AG09309 (cell line): Measurements from ENCODE around the gene NOA1.

ENCODE experiments used
- DNase-seq: peaks from one replicate; pipeline ENCODE4 v3.0.0-alpha.2; 2010; ENCODE audit warnings: low read depth
- H3K4me3 ChIP-seq: 2 replicates; pipeline ENCODE4 v1.5.1; 2011; ENCODE audit warnings: mild to moderate bottlenecking, low read depth, low read length, moderate library complexity; ENCODE audit not compliant: control insufficient read depth
- CTCF ChIP-seq: IDR thresholded peaks from 2 replicates; pipeline ENCODE4 v1.5.1; 2011; ENCODE audit warnings: mild to moderate bottlenecking, low read depth, low read length, inconsistent platforms; ENCODE audit not compliant: insufficient read depth, control insufficient read depth; ENCODE audit errors: missing control alignments

NOA1 gene

GRCh38 chr4:56977321-56978012 lies at the start of gene NOA1:
TSS of gene NOA1 (minus strand) at chr4:56977606. CDS start at chr4:56977585, 21 bp downstream.
- H3K4me3 ChIP-seq, result peak within 1 kb of the TSS; percentile 97
- no peak for TF ChIP-seq CTCF
- peak; percentile 98 for DNase-seq

- TF ChIP-seq CTCF, result no peak
- H3K4me3 ChIP-seq, result no peak overlapping the region
- DNase-seq, result peak; percentile 93
Measured at GRCh38 chr4:57023104-57023503, 45.7 kb upstream of the NOA1 start.

- no peak overlapping the region for H3K4me3 ChIP-seq
- DNase-seq, result peak; percentile 77
- no peak for TF ChIP-seq CTCF
Measured at GRCh38 chr4:57020467-57021101, 43.2 kb upstream of the NOA1 start.

GRCh38 chr4:57018980-57019379 lies 41.6 kb upstream of the NOA1 start:
- no peak overlapping the region for H3K4me3 ChIP-seq
- peak; percentile 19 for TF ChIP-seq CTCF
- DNase-seq, result no peak

GRCh38 chr4:57013543-57014120 lies 36.2 kb upstream of the NOA1 start:
- no peak for TF ChIP-seq CTCF
- DNase-seq, result no peak
- H3K4me3 ChIP-seq, result no peak overlapping the region

GRCh38 chr4:56999751-57000150 lies 22.3 kb upstream of the NOA1 start:
- TF ChIP-seq CTCF, result no peak
- no peak for DNase-seq
- H3K4me3 ChIP-seq, result no peak overlapping the region
